DMS153 treated with DMSO at 0.1 percent for 48 hours (cell line): ENCODE data around the gene MCM8.

Experiments
- DNase-seq: peaks from one replicate; lab custom pipeline; 2025; ENCODE audit not compliant: unreplicated experiment; lab: John Stamatoyannopoulos, UW

MCM8 gene

DNA sequence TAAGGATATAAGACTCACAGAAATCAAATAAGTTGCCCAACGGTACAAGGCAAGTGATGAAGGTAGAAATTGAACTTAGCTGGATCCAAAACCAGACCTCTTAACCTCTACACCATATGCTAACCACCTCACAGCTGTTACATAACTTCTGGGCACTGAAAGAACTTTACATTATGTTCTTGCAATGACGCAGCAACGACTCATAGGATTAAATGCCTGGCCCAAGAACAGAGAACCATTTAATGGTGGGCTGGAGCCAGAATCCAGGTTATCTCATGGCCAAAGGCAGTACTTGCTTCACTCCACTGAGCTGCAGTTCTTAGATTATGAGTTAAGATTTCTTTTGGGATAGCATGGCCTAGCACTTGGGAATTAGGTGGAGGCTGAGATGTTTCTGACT lies 4.5 kb upstream of the MCM8 start:
- DNase-seq: no peak

DNA sequence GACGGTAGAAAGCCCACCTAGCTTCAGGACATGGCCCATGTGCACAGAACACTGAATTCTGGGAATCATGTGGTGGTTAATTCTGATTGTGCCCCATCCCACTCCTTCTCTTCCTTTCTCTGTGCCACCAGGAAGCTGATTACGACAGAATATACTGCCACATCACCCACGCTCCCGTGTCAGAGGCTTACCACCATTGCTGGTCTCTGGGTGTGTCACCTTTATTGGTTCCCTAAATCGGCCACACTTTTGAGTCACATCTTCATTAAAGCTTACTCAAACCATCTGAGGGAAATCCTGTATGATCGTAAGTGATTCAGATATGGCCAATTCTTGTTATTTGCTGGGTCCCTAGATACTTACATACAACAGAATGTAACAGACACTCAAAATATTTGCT lies 3.2 kb upstream of the MCM8 start:
- DNase-seq: no peak

DNA sequence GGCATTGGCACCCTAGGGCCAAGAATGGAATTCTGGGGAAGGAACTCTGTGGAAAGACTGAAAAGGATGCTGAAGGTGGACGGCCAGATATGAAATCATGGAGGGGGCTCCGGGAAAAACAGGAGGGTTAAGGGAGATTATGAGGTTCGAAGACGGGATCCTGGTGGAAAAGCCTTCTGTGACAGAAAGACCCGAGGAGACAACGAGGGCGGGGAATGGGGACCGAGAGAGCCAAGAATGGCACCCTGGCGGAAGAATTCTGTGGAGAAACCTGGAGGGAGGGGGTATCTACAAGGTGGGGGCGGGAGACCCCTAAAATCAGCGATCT lies 545 bp upstream of the MCM8 start:
- no peak for DNase-seq

DNA sequence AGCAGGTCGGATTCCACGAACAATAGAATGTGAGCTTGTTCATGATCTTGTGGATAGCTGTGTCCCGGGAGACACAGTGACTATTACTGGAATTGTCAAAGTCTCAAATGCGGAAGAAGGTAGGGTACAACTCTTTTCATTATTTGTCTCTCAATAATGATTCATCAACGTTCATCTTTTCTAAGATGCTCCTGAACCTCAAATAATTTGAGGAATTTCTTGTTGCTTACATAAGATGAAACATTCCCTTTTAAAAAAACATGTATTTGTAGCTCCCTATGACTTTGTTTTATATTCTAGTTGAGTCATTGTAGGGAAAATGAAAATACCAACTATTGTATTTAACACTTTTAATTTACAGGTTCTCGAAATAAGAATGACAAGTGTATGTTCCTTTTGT lies 17.0 kb downstream of the MCM8 start:
- DNase-seq: no peak

DNA sequence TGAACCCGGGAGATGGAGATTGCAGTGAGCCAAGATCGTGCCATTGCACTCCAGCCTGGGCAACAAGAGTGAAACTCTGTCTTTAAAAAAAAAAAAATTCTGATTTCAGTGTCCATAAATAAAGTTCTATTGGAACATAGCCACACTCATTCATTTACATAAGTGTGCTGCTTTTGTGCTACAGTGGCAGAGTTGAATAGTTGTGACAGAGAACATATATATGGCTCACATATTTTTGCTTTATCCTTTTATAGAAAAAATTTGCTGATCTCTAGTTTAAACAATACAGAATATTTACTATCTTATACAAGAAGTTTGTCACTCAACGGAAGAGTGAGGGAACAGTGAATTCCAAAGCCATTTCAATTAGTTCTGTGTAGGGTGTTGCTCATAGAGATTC lies 18.0 kb downstream of the MCM8 start:
- no peak for DNase-seq

DNA sequence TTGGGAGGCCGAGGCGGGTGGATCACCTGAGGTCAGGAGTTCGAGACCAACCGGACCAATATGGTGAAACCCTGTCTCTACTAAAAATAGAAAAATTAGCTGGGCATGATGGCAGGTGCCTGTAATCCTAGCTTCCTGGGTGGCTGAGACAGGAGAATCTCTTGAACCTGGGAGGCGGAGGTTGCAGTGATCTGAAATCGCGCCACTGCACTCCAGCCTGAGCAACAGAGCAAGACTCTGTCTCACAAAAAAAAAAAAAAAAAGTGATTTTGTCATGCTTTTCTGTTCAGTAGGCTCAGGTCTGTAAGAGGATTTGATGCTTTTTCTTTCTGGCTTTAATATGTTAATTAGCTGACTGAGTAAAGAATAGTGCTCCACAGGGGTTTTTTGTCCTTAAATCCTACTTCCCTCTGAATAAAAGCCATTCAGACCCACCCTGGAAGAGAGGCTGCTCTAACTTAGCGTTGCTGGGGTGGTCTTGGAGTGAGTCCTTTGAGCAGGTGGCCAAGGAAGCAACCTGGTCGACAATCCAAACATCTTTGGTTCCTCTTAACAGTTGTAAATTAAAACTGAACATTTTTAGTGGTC lies 19.0 kb downstream of the MCM8 start:
- DNase-seq: no peak

DNA sequence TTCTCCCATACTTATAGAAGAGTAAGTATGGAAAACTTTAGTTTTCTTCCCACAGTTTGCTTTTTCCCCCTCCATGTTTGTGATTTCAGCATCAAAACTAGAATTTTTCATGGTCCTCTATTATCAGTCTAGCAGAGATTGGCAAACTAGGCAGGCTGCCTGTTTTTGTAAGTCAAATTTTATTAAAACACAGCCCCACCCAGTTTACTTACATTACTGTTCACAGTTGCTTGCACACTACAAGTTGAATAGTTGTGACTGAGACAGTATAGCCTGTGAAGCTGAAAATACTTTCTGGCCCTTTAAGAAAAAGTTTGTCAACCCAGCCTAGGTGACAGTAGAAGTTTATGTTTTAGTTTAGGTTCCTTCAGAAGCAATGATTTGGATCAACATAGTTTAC lies 19.5 kb downstream of the MCM8 start:
- DNase-seq: no peak

DNA sequence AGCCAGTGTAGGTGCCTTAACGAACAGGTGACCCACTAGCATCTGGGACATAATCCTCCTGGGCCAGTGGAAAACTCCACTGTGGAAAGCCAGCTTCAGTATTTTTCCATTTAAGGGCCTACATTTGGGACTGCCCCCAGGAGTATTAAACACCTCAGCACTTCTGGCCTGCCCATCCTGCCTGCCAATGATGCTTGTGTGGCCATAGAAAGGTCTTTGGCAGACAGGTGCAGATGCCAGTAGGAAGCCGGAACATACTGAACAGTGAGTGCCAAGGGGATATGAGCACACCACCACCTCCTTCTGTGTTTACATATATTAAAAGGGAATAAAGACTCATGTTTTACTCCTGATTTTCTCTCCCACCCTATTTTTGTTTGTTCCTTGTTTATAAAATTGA lies 19.9 kb downstream of the MCM8 start:
- DNase-seq: no peak

DNA sequence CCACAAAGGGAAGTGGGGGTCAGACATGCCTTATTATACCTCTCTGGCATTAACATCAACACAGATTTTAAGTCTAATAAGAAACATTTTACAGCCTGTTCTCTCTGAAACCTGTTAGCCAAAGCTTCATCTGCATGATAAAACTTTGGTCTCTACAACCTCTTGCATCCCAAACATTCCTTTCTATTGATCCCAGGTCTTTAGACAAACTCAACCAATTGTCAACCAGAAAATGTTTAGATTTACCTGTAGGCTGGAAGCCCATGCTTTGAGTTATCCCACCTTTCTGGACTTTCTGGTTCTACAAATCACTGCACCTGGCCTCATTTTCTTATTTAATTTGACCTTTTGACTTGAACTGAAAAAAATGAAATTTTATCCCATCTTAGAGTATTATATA lies 20.8 kb downstream of the MCM8 start:
- no peak for DNase-seq

DNA sequence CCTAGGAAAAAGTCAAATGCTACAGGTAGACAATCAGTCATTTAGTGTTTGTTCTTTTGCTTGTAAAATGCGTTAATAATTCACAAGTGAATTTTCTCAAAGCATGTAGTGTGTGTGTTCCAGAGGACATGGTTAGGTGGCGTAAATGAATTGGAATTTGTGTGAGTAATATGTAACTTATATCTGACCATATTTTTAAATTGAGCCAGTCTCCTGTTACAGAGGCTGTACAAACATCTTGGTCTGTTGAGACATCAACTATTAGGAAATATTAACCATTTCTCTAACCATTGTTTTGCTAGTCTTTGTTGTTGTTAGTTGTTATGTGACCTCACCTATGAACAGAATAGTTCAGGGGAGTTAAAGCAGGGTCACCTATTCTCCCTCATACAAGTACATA lies 22.7 kb downstream of the MCM8 start:
- no peak for DNase-seq

DNA sequence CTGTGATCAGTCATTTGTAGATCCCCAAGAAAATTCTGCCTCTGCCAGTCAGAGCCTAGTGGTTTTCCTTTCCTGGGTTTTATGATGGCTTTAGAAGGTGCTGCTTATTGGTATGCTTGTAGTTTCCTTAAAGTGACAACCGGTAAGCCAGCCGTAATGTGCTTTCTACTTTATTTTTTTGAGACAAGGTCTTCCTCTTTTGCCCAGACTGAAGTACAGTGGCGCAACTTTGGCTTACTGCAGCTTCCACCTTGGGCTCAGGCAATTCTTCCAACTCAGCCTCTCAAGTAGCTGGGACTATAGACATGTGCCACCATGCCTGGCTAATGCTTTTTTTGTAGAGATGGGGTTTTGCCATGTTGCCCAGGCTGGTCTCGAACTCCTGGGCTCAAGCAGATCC lies 23.5 kb downstream of the MCM8 start:
- no peak for DNase-seq

DNA sequence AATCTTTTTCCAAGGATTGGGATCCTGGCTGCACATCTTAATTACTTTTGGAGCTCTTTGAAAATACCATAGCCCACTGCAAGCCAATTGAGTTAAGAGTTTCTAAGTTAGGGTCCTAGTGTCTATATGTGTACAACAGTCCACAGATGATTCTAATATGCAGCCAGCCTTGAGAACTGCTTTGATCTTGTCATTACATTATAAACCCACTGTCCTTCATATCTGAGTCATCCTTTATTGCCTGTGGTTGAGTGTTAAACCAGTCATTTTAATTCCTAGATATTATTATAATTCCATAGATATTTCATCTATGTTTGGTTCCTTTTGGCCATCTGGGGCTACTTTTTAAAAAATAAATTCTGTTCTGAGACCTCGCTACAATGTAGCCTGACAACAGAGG lies 24.1 kb downstream of the MCM8 start:
- no peak for DNase-seq

DNA sequence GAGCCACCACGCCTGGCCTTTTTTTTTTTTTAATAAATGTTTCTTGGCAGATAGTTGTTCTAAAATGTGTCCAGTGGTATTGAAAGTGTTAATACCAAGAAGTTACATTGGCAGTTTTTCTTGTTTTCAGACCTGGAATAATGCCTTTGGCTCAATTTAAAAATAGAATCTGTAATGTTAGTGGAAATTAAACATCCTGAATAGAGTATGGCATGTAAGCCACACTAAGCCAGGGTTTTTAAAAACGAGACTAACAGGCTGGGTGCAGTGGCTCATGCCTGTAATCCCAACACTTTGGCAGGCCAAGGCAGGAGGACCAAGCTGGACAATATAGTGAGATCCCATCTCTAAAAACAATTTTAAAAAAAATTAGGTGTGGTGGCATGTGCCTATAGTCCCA lies 25.3 kb downstream of the MCM8 start:
- no peak for DNase-seq

DNA sequence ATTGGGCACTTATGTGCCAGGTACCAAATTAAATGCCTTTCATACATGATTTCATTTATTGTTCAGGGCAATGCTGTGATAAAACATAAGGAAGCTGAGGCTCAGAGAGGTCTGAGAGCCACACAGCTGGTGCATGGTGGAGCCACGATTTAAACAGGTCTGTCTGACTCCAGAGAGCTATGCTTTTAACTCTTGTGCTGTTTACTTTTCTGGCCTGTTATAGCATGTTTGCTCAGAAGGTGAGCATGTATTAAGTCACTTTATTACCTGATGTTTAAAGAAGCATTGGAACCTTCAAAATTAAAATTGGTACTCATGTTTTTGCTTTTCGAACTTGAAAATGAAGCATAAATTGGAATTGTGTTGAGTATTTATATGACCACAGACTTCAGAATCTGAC lies 26.8 kb downstream of the MCM8 start:
- no peak for DNase-seq

DNA sequence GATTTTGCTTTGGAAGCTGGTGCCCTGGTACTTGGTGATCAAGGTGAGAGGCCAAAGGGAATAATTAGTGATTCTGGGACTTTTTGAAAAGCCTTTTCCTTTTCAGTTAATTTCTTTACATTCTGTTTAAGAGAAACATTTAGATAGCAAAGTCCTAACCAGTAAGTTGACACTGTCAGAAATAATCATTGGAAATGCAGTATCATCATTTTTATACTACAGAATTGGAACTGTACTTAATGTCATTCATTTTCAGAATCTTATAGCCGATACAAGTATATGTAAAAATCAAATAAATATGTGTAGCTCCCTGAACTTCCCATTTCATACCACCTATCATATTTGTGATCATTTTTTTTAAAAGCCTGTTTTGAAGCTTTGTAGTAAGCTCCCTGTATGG lies 27.5 kb downstream of the MCM8 start:
- no peak for DNase-seq

DNA sequence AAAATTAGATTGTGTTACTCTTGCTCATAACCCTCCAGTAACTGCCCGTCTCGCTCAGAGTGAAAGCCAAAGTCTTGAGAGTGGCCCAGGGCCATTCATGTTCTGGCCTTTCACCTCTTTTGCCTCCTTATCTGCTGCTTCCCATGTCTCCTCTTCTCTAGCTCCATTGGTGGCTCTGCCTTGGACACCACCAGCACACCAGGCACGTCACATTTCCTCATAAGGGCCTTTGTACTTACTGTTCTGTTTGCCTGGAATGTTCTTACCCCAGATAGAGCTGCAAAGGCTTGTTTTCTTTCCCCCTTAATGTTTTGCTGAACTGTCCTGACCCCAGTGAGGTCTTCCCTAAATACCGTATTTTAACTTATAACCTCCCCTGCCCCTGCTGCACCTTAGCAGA lies 29.3 kb downstream of the MCM8 start:
- DNase-seq: no peak

DNA sequence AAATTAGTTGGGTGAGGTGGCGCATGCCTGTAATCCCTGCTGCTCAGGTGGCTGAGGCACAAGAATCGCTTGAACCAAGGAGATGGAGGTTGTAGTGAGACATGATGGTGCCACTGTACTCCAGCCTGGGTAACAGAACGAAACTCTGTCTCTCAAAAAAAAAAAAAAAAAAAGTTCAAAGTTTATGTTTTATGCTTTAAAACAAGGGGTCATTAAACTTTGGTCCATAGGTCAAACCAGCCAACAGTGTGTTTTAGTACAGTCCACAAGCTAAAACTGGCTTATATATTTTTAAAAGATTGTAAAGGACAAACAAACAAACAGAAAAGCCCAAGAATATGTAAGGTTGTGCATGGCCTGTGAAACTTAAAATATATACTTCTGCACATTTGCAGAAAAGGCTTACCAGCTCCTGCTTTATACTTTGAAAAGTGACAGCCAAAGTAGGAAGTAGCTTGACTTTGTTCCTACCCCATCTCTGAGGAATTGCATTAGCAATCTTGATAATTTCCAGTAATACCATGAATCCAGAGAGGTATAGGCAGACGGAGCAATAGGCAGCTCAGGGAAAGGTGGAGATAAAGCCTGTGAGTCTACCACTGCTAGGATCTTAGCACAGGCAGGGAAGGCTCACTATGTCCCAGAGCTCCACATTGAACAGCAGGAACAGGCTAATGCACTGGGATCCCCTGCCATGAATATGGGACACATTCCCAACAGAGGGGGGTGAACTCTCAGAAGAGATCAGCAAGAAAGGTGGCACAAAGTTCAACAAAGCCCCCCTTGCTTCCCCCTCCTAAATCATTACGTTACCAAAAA lies 30.5 kb downstream of the MCM8 start:
- DNase-seq: no peak

DNA sequence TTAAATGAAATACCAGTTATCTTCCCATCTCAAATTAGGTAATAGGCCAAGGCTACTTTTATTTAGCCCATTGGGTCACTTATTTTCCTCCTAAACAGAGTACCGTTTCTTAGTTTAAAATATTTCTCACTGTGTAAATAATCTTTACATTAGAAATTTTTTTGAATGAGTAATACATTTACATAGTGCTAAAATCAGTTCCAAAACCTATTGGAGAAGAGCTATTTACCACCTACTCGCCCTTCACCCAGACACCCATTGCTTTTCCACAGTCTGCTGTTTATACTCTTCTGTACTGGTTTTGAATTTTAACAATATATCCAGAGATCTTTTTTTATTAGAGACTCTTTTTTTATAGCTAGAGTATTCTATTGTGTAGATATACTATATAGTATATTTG lies 36.9 kb downstream of the MCM8 start:
- DNase-seq: no peak

DNA sequence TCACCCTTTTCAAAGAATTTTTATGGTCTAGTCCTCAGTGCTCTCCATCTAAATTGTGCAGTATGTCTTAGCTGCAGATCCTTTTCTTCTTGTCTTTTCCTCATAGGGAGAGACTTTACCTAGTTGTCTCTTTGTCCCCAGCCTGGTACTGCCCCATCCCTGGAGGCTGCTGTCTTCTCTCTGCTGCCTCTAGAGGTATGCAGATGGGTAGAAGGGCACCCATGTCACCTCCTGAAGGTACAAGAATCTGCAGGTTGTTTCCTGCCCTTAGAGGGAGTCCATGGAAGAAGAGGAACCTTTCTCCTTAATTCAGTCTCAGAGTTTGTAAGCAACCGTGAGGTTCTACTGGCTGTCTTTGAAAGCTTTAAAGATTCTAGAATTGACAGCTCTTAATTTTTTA lies 39.1 kb downstream of the MCM8 start:
- DNase-seq: no peak

DNA sequence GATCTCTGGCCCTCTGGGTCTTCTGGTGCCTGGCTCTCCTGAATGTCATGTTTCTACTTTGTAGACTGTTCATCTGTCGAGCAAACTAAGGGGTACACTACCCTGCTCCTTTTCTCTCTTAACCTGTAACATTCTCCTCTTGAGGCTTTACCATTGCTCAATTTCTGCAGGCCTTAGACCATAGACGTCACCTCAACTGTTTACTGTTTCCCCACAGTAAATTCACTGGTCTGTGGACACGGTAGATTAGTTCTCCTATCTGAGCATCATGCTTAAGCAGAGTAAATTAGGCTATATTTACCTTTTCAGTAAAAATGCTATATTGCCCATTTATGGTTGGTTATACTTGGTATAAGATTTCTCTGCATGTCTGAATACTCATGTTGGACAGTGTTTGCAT lies 40.5 kb downstream of the MCM8 start:
- no peak for DNase-seq

DNA sequence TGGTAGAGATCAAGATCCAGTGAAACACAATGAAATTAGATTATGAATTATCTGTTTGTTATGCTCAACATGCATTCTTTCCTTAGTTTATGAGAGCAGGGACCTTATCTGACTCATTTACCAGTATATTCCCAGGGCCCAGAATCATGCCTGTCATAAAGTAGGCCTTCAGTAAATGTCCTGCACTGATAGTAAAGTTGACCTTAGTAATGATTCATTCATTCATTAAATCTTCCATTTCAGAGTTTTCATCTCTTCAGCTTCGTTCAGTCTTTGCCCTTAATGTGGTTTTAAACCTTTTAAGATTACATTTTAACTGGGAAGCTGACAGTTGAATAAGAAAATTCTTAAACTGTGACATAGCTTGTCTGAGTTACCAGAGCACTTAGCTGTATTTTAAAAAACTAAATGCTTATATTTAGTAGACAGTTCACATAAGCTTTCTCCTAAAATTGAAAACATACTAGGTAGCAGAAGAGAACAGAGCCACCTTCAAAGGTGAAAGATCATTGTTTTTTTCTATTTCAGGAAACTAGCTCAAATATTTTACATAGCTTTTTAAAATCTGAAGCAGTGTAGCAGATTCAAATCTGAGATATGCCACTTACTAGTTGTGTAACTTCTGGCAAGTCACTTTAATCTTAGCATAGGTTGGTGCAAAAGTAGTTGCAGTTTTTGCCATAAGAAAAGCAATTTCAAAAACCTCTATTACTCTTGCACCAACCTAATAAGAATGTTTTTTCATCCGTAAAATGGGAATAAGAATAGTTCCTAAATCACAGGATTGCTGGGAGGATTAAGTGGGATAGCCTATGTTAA lies 41.4 kb downstream of the MCM8 start:
- DNase-seq: no peak

DNA sequence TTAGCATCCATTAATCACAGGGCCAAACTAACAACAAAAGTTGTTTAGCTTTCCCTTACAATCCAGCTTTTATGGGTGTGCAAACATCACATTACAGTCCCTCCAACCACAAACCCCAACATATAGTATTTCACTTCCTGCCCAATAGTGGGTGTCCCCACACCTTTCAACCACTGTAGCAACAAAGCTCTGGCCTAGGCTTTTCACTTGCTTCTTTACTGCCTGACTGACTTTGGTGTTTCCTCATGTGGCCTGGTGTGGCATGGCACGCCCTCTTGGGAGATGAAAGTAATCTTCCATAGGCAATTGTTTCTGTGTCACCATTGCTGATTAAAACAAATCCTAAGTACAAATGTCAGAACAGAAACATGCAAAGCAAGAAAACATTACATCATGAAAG lies 46.3 kb downstream of the MCM8 start:
- peak; percentile 91 for DNase-seq
